VCaP (cell line): ENCODE data around the gene OR4F6.

ENCODE experiments used
- H3K27ac ChIP-seq: fragments of 450-650 bp; 2 replicates; pipeline ENCODE4 v1.5.1; 2017
- TF ChIP-seq, protein P1 (sequence below): fragments of 450-650 bp; conservative IDR thresholded peaks from 2 replicates; pipeline ENCODE4 v1.5.1; 2017; ENCODE audit warnings: mild to moderate bottlenecking, moderate library complexity

The OR4F6 gene

DNA sequence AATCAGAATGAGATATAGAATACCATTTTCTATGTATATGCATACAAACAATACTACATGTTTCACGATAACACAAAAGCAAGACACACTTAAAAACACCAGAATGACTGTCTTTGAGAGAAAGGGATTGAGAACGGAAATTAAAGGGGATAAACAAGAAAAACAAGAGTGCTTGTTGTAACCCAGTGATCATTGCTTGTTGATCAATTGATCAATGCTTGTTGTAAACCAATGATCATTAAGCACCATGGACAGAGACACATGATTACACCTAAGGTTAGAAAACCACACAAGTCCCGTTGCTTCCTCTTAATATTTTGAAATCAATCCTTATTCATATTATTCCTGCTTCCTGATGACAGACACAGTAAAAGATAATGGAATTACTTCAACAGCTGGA is 7.6 kb downstream of the OR4F6 start:
- TF ChIP-seq, protein P1, sequence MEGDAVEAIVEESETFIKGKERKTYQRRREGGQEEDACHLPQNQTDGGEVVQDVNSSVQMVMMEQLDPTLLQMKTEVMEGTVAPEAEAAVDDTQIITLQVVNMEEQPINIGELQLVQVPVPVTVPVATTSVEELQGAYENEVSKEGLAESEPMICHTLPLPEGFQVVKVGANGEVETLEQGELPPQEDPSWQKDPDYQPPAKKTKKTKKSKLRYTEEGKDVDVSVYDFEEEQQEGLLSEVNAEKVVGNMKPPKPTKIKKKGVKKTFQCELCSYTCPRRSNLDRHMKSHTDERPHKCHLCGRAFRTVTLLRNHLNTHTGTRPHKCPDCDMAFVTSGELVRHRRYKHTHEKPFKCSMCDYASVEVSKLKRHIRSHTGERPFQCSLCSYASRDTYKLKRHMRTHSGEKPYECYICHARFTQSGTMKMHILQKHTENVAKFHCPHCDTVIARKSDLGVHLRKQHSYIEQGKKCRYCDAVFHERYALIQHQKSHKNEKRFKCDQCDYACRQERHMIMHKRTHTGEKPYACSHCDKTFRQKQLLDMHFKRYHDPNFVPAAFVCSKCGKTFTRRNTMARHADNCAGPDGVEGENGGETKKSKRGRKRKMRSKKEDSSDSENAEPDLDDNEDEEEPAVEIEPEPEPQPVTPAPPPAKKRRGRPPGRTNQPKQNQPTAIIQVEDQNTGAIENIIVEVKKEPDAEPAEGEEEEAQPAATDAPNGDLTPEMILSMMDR = no peak
- no peak overlapping the region for H3K27ac ChIP-seq

DNA sequence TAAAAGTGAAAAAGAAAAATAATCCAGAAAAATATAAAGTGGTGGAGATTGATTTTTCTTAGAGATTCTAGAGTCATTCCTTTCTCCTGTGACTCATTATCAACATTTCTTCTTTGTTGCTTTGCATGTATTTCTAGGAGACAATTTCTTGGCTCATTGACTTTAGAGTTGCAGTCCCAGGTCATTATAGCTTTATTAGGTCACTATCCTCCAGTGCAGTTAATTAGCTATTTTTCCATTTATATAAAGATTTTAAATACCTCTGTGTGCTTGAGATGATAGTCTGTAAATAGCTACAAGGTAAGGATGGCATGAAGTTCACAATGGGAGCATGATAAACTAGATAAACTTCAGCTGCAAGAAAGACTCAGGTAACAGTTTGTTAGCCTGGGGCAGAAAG is 8.6 kb downstream of the OR4F6 start, which contains the start of gene OR4F15:
Gene OR4F15 (plus strand): TSS at position 301 of the 400 bp plus-strand sequence. CDS start 5,985 bp downstream, outside the sequence.
- TF ChIP-seq, protein P1 = no peak

DNA sequence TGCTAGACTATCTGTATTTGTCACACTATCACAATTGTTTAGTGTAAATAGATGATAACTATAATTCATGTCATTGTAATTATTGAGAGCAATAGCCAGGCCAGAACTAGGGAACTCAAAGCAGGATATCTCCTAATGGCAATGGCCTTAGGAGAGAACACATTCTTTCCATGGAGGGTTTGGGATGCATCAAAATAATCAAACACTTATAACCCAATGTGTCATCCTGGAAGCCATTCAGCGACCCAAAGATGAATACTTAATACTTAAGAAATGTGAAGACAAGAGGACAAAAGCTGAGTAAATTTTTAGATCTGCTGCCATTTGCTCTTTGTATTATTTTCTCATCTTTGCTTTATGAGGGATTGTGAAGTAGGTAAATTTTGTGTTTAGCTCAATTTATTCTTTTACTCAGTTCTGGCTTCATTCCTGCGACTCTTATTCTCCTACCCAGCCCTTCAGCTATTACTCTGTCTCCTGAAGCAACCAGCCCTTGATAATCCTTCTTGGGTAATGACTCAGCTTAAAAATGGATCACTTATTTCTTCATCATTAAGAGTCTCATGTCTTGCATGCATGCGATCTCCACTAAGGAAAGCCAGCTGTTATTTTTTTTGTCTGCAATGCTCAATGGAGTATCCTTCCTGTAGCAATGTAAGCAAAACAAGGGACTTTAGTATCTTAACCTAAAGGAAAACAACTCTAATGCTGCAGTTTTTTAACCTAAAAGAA is 10.7 kb downstream of the OR4F6 start:
- H3K27ac ChIP-seq = no peak overlapping the region
- TF ChIP-seq, protein P1 = no peak

More for the DNA sequence above, 8.6 kb downstream of the OR4F6 start, which contains the start of gene OR4F15:
- no peak within 1 kb of the TSS for H3K27ac ChIP-seq

DNA sequence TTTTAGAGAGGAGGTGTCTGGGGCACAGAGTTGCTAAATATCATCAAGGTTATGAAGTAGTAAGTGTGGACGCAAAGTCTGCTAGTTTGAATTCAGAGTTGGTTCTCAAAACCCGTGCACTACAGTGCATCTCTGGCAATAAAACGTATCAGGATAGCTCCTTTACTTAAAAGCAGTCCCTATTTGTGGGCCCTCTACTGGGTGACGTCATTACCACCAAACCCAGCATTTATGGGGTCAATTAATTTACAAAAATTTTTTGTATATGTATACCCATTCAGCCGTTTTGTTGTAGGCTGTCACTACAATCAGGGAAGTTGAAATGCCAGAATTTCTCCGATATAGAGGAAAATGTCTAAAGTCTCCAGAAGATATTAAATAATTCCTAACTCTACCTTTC is 17.5 kb downstream of the OR4F6 start:
- no peak overlapping the region for H3K27ac ChIP-seq
- TF ChIP-seq, protein P1 = no peak

DNA sequence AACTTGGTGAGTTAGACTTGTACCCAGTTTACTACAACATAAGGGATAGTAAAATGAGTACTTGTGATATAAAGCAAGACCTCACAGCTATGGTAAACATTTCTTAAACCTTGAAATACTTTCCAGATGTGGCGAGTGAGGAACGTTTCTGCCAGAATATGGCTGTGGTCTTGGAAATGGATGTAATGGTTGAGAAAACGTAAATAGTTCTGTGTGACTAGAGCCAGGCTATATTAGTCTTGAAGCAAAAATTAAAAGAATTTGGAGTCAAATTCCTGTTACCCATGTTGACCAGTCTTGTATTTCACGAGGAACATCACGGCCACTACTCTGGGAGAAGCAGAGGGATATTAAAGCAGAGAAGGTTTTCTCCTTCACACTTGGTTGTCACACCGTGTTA is 23.9 kb downstream of the OR4F6 start:
- no peak overlapping the region for H3K27ac ChIP-seq
- TF ChIP-seq, protein P1 = no peak

DNA sequence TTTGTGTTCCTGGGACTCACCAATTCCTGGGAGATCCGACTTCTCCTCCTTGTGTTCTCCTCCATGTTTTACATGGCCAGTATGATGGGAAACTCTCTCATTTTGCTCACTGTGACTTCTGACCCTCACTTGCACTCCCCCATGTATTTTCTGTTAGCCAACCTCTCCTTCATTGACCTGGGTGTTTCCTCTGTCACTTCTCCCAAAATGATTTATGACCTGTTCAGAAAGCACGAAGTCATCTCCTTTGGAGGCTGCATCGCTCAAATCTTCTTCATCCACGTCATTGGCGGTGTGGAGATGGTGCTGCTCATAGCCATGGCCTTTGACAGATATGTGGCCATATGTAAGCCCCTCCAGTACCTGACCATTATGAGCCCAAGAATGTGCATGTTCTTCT is 25.5 kb downstream of the OR4F6 start:
- H3K27ac ChIP-seq = no peak overlapping the region
- TF ChIP-seq, protein P1 = no peak

DNA sequence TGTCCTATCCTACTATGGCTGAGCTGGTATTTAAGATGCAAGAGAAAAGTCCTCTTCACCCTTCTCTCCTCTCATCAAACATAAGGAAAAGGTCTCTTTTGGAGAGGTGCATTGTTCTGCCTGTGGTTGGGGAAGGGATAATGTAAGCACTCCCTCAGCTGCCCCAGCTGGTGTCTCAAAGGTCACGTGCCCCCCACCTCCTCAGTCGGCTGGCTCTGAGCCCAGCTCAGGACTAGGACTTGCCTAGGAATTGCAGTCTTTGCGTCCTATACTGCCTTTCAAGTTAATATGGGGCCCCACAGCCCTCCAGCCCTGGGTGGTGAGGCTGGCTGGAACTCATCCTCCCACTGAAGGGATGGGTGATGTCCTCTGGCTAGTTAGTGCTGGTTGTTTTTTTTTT is 38.3 kb downstream of the OR4F6 start:
- H3K27ac ChIP-seq = no peak overlapping the region
- TF ChIP-seq, protein P1 = no peak
